ENCODE results near the gene PDS5A.

PDS5A gene

DNA sequence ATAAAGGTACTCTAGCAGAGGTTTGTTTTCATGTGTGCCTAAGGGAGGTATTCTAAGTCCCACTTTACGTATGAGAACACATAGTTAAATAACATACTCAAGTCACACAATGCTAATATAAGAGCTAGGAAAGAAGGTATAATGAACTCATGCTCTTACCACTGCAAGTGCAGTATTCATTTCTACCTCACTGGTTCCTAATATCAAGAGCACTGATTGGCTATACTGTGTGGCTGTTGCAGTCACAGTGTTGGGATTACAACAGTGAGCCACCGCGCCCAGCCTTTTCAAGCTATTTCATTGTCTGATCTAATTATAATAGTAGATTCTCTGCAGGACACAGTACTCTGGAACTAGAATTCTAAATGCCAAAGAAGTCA lies 84.0 kb downstream of the PDS5A start:
- H3K36me3 ChIP-seq (replicated peaks; ENCODE audit: low read depth, low read length): peaks cover 50% of the 10 kb centered on the region
- no peaks in the 10 kb centered on the region for H4K20me1 ChIP-seq (ENCODE audit: insufficient read depth, low read length)
- TF ChIP-seq EZH2phosphoT487 (IDR thresholded peaks at IDR 0.05; ENCODE audit: low read depth) (no peak), CTCF (IDR thresholded peaks at IDR 0.05; ENCODE audit: low read depth, low read length) (no peak)
- no peak overlapping the region for H2AFZ ChIP-seq (ENCODE audit: low read depth, low read length)
- H3K4me2 ChIP-seq (ENCODE audit: low read length): no peak overlapping the region
- H3K27me3 ChIP-seq (ENCODE audit: low read depth, low read length): no peaks in the 10 kb centered on the region
- H3K27ac ChIP-seq (ENCODE audit: low read length): no peak overlapping the region
- no peak overlapping the region for H3K4me3 ChIP-seq (ENCODE audit: low read length)
- peaks cover 20% of the 10 kb centered on the region for H3K4me1 ChIP-seq (ENCODE audit: low read length)
- no peak overlapping the region for H3K9ac ChIP-seq (ENCODE audit: low read length)
- H3K9me3 ChIP-seq (ENCODE audit: insufficient read depth, low read length): no peaks in the 10 kb centered on the region
- H3K79me2 ChIP-seq (ENCODE audit: low read length): no peaks in the 10 kb centered on the region; the same call in 1 of the 2 replicates

GRCh38 chr4:39892988-39893692 lies 84.6 kb downstream of the PDS5A start:
- H3K9me3 ChIP-seq (ENCODE audit: insufficient read depth, low read length): no peaks in the 10 kb centered on the region
- H3K9ac ChIP-seq (ENCODE audit: low read length): no peak overlapping the region
- no peak overlapping the region for H3K4me2 ChIP-seq (ENCODE audit: low read length)
- no peak overlapping the region for H3K4me3 ChIP-seq (ENCODE audit: low read length)
- H3K4me1 ChIP-seq (ENCODE audit: low read length): peaks cover 18% of the 10 kb centered on the region
- H3K27ac ChIP-seq (ENCODE audit: low read length): no peak overlapping the region
- no peaks in the 10 kb centered on the region for H4K20me1 ChIP-seq (ENCODE audit: insufficient read depth, low read length)
- H2AFZ ChIP-seq (ENCODE audit: low read depth, low read length): no peak overlapping the region
- TF ChIP-seq CTCF (IDR thresholded peaks at IDR 0.05; ENCODE audit: low read depth, low read length) (no peak), EZH2phosphoT487 (IDR thresholded peaks at IDR 0.05; ENCODE audit: low read depth) (no peak)
- no peaks in the 10 kb centered on the region; the same call in 1 of the 2 replicates for H3K79me2 ChIP-seq (ENCODE audit: low read length)
- H3K27me3 ChIP-seq (ENCODE audit: low read depth, low read length): no peaks in the 10 kb centered on the region
- H3K36me3 ChIP-seq (replicated peaks; ENCODE audit: low read depth, low read length): peaks cover 48% of the 10 kb centered on the region

DNA sequence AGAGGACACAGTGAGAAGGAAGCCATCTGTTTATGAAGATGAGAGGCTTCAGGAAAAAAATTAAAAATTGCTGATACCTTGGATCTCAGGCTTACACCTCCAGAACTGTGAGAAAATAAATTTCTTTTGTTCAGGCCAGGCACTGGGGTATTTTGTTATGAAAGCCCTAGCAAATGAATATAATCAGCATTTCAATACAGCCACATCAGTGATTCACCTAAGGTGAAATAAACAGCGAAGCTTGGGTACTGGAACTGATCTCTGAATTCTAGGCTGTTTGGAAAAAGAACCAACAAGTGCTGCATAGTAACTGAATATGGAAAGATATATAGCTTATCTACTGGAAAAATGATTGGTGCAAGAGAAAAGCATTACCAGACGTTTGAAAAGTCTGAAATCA lies 88.5 kb downstream of the PDS5A start:
- no peaks in the 10 kb centered on the region for H3K27me3 ChIP-seq (ENCODE audit: low read depth, low read length)
- peaks cover 50% of the 10 kb centered on the region for H3K36me3 ChIP-seq (replicated peaks; ENCODE audit: low read depth, low read length)
- H3K9ac ChIP-seq (ENCODE audit: low read length): no peak overlapping the region
- H3K9me3 ChIP-seq (ENCODE audit: insufficient read depth, low read length): no peaks in the 10 kb centered on the region
- TF ChIP-seq CTCF (IDR thresholded peaks at IDR 0.05; ENCODE audit: low read depth, low read length) (no peak), EZH2phosphoT487 (IDR thresholded peaks at IDR 0.05; ENCODE audit: low read depth) (no peak)
- H3K4me2 ChIP-seq (ENCODE audit: low read length): no peak overlapping the region
- no peak overlapping the region for H3K27ac ChIP-seq (ENCODE audit: low read length)
- H3K4me1 ChIP-seq (ENCODE audit: low read length): peaks cover 18% of the 10 kb centered on the region
- H4K20me1 ChIP-seq (ENCODE audit: insufficient read depth, low read length): no peaks in the 10 kb centered on the region
- H3K4me3 ChIP-seq (ENCODE audit: low read length): no peak overlapping the region
- H2AFZ ChIP-seq (ENCODE audit: low read depth, low read length): no peak overlapping the region
- H3K79me2 ChIP-seq (ENCODE audit: low read length): no peaks in the 10 kb centered on the region; the same call in 1 of the 2 replicates

- no peak for TF ChIP-seq CTCF (IDR thresholded peaks at IDR 0.05; ENCODE audit: low read depth, low read length)
- TF ChIP-seq EZH2phosphoT487 (IDR thresholded peaks at IDR 0.05; ENCODE audit: low read depth): no peak
- Histone ChIP-seq H3K4me1 (ENCODE audit: low read length) (peaks cover 18% of the 10 kb centered on the region), H3K4me2 (ENCODE audit: low read length) (no peak overlapping the region), H3K9me3 (ENCODE audit: insufficient read depth, low read length) (no peaks in the 10 kb centered on the region), H3K79me2 (ENCODE audit: low read length) (no peaks in the 10 kb centered on the region; the same call in 1 of the 2 replicates), H3K36me3 (replicated peaks; ENCODE audit: low read depth, low read length) (peaks cover 47% of the 10 kb centered on the region), H3K9ac (ENCODE audit: low read length) (no peak overlapping the region), H3K27me3 (ENCODE audit: low read depth, low read length) (no peaks in the 10 kb centered on the region), H3K27ac (ENCODE audit: low read length) (no peak overlapping the region), H3K4me3 (ENCODE audit: low read length) (no peak overlapping the region), H4K20me1 (ENCODE audit: insufficient read depth, low read length) (no peaks in the 10 kb centered on the region), H2AFZ (ENCODE audit: low read depth, low read length) (no peak overlapping the region)
Observed at GRCh38 chr4:39888541-39888940, 89.2 kb downstream of the PDS5A start.
